Measurements from ENCODE around the gene TEX29.

The TEX29 gene

DNA sequence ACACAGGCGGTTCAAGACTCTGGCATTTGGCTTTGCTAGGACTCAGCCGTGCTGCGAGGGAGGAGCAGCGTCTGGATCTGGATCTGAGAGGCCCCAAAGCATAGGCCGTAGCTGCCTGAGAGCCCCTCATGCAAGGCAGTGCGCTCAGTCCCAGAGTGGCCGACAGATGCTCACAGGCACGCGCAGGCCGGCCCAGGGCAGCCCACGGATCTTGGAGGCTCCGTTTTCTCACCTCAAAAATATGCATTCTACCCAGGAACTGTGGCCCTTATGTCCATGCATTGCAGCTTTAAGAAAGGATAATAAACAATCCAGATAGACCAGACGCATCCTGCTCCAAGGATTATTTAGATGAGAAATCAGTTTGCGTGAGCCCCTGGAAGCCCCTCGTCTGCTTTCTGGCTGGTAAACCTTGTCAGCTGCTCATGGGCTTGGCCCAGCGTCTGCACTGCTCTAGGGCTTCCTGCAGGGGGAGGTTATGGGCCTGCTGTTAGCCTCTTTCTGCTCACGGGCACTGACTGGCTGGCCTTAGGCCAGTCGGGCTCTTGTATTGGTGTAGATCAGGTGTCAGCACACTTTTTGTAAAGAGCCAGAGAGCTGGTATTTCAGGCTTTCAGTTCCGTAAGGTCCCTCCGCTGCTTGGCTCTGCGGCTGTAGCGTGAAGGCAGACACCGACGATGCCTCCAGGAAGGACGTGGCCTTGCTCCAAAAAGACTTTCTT, 24.2 kb downstream of the TEX29 start:
- DNase-seq = peak; percentile 86

- DNase-seq = no peak
Observed at GRCh38 chr13:111345682-111346081, 25.2 kb downstream of the TEX29 start.

GRCh38 chr13:111346101-111346680, 25.7 kb downstream of the TEX29 start:
- no peak for DNase-seq

DNA sequence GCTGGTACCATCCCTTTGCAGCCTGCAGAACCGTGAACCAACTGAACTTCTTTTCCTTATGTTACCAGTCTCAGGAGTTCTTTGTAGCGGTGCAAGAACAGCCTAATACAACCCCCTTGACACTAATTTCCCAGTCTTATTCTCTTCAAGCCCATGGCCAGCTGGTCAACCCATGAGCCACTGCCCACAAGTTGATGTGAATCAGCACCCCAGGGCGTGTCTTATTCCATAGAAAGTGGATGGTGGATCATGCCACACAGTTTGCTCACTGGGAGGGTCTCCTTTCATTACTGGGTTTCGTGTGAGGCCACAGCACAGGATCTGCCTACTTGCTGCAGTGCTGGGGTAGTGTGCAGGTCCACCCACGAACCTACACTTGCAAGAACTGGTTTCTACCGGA, 27.0 kb downstream of the TEX29 start:
- DNase-seq = no peak

DNA sequence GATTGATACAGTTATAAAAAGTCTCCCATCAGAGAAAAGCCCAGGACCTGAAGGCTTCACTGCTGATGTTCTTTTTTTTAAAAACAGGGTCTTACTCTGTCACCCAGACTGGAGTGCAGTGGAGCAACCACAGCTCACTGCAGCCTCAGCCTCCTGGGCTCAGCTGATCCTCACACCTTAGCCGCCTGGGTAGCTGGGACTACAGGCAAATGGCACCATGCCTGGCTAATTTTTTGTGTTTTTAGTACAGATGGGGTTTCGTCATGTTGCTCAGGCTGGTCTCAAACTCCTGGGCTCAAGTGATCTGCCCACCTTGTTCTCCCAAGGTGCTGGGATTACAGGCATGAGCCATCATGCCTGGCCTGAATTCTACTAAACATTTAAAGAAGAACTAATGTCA, 33.1 kb downstream of the TEX29 start:
- no peak for DNase-seq

- DNase-seq = no peak
Observed at GRCh38 chr13:111354789-111355188, 34.3 kb downstream of the TEX29 start.

DNA sequence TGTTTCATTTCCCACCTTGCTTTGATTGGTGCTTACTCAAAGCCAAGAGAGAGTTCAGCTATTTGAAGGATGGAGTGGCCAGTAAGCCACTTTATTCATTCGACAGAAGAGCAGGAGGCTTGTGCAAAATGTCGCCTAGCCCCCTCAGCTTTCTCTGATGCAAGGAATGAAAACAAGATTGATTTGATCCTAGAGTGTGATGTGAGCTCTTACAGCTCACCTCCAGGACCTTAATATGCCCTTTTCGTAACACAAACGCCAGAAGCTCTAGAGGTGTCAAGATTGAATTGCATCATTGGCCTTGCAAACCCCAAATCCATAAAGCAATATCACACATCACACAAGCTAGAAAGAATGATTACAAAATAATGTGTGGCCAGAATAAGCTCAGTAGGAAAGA, 36.4 kb downstream of the TEX29 start:
- DNase-seq = no peak

DNA sequence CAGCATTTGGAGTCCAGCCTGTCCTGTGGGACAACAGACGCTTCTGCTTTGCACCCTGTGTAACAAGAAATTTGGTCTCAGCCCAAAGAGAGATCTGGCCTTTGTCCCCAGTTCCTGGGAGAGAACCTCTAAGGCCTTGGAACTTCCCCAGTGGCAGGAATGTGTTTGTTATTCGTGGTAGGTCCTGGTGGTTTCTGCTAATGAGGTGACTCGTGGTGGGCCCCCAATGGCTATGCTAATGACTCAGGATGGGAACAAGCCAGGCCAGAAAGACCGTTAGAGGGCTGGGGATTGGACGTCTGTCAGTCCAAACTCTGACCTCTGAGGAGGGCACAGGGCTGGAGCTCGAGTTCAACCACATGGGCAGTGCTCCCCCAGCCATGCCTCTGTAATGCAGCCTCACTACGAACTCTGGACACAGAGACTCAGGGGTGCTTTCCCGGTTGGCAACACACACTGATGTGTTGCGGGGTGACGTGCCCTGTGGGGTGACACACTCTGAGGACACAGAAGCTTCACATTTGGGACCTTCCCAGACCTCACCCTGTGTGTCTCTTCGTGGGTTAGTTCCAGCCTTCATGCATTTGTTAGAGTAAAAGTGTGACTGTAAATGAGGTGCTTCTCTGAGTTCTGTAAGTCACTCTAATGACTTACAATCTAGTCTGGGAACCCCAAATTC, 38.9 kb downstream of the TEX29 start:
- no peak for DNase-seq

GRCh38 chr13:111359930-111360329, 39.5 kb downstream of the TEX29 start:
- no peak for DNase-seq

DNA sequence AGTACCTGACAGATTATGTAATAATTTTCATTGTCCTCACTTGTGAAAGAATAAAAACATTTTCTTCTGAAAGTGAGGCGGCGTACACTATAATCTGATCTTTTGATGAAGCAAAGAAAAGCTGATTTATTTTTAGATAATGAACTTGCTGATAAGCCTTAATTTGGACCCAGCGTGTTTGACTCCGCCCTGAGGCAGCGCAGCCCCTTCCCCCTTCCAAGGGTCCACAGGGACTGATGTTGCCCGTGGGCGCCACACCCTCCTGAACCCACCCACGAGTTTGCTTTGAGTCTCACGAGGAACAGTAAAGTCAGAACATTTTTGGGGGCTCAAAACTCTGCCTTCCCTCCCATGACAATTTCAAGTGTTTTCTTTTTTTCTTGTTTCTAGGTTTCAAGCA, 40.0 kb downstream of the TEX29 start:
- DNase-seq = no peak

DNA sequence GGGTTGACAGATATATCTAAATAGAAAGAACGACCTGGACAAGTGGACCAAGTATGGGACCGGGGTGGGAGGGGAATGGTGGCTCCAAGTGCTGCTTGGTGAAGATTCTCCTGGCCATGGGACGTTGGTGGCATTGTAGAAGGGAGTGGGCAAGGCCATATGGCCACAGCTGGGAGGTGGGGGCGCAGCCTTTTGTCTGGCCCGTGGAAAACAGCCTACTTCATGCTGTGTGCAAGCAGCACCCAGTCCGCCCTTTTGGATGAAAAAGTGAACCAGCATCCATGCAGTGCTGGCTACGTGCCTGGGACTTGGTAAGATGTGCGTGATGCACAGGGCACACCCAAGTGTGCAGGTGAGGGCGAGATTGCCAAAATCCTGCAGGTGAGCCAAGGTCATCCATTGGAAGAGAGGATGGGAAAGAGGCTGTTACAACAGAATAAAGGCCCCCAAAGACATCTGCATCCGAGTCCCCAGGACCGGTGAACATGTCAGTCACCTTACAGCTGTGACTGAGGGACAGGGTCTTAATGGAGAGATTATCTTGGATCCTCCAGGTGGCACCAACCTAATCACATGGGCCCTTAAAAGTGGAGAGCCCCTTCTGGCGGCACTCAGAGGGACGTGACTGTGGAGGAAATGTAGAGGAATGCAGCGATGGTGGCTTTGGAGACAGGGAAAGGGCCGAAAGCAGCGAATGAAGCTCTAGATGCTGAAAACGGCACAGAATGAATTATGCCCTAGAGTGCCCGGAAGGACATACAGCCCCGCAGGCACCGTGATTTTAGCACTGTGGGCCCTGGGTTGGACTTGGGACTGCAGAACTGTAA, 40.8 kb downstream of the TEX29 start:
- no peak for DNase-seq

DNA sequence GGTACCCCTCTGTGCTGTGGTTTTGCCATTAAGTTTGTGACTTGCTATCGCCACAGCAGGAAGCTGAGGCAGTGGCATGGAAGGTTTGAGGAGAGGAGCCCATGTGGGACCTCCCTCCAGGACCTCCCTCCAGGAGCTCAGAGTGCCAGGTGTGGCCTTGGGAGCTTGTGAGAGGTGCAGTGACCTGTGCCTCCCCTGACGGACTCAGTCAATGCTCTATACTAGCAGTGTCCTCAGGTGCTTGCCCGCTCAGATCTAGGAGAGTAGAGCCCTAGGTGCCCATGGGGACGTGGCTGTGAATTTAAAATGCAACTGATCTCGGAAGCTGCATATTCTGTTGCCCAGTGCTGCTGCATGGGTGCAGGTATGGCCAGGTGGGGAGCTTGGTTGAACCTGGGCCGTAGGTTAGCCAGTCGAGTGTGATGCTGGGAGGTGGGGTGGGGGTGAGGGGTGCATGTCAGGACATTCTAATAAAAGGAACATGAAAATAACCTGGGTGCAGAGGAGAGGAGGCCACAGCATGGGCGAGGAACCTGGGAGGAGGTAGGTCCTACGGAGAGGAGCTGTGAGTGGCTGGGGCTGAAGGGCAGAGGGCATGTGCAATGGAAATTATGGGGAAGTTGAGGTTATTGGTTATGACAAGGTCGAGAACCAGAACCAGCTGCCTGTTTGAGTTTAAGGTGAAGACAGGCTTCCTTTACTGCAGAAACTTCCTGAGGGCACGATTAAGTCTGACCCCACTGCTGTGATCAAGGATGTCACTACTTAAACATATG, 41.6 kb downstream of the TEX29 start:
- no peak for DNase-seq

DNA sequence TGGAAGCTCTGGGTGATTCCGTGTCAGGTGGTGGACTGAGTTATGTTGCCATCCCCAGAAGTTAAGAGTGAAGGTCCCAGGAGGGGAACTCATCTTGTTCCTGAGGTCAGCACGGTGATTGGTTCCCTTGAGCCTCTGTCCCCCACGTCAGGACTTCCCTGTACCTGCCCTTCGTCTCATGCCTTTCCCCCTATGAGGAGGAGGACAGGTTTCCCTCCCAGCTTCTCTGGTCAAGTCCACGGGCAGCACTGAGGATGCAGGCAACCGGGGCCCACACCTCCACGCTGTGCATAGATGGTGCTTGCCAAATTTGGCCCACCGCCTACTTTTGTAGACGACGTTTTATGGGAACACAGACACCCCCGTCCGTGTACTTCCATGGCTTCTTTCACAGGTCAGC, 42.7 kb downstream of the TEX29 start:
- DNase-seq = no peak

GRCh38 chr13:111363591-111363990, 43.1 kb downstream of the TEX29 start:
- no peak for DNase-seq

DNA sequence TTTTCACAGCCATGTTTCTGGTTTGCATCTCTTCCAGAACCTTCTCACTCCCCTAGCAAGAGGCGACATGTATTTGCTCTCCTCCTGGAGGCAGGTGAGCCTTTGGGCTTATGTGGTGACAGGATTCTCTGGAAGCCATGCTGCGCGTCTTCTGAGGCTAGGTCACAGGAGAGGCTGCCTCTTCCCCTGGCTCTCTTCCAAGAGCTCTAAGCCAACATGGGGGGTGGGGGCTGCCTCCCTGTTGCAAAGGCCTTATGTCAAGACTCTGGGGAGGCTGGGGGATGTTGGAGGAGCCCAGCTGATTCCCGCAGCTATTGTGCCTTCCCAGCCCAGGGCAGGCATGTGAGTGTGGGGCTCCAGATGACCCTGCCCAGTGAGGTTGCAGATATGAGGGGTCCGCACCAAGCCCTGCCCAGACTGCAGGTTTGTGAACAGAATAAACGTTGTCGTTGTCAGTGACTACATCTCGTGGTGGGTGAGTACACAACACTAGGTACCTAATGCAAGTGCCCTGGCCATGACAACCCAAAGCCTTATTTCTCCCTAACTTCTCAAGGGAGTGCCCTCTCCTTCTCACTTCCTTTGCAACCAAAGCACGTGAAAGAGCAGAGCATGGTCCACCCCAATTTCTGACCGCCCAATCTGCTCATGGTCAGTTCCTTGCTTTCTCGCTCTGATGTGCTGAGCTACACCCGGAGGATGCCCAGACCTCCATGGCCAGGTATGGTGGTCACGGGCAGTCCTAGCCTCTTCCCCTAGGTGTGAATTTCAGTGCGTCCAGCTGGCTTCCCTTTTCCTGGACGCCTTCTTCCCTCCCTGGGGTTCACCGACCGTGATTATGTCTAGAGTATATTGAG, 44.9 kb downstream of the TEX29 start:
- no peak for DNase-seq

DNA sequence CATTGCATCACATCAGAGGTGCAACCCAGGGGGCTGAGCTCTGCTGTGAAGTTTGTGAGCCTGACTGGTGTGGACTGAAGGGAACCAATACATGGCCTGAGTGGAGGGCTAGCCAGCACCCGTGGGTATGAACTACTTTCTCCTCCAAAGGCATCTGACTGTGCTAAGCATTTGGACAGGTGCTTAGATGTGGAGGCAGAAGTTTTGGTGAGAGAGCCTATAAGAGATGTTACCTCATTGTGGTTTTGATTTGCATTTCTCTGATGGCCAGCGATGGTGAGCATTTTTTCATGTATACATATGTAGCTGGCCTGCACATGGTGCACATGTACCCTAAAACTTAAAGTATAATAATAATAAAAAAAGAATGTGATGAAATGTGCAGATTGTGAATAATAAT, 46.9 kb downstream of the TEX29 start:
- no peak for DNase-seq

- DNase-seq = no peak
Observed at GRCh38 chr13:111368091-111368490, 47.6 kb downstream of the TEX29 start.

GRCh38 chr13:111370147-111370546, 49.7 kb downstream of the TEX29 start:
- no peak for DNase-seq

- no peak for DNase-seq
Observed at GRCh38 chr13:111370570-111371535, 50.4 kb downstream of the TEX29 start.

GRCh38 chr13:111371720-111372119, 51.3 kb downstream of the TEX29 start:
- no peak for DNase-seq

All from NCI-H1105 treated with DMSO at 0.1 percent for 48 hours (cell line).